GM19023 (cell line): ENCODE data around the gene CCNL1.
"Not testable (repeated sequence)": the region's sequence is repeated elsewhere in the genome, so short reads cannot be mapped to it uniquely, and the experiment has no call there.

Experiments
- ATAC-seq: cut with Tn5 transposase; IDR thresholded peaks from one replicate; pipeline ENCODE4 v1.9.1; 2021; ENCODE audit warnings: mild to moderate bottlenecking, moderate library complexity; ENCODE audit not compliant: unreplicated experiment

CCNL1 gene

GRCh38 chr3:157107037-157107436 is 52.9 kb downstream of the CCNL1 start:
- no peak for ATAC-seq

GRCh38 chr3:157104928-157105652 is 54.9 kb downstream of the CCNL1 start:
- ATAC-seq, result peak; percentile 56

GRCh38 chr3:157104521-157104920 is 55.4 kb downstream of the CCNL1 start:
- no peak for ATAC-seq

GRCh38 chr3:157103860-157104259 is 56.1 kb downstream of the CCNL1 start:
- peak; percentile 23 for ATAC-seq

- peak; percentile 81 for ATAC-seq
These were observed 56.7 kb downstream of the CCNL1 start for GRCh38 chr3:157103280-157103679.

GRCh38 chr3:157102595-157102994 is 57.4 kb downstream of the CCNL1 start:
- ATAC-seq, result not testable (repeated sequence)

- no peak for ATAC-seq
These were observed 57.8 kb downstream of the CCNL1 start for GRCh38 chr3:157102098-157102497.

- ATAC-seq, result no peak
These were observed 58.5 kb downstream of the CCNL1 start for GRCh38 chr3:157101486-157101885.

GRCh38 chr3:157100608-157101396 is 59.1 kb downstream of the CCNL1 start:
- no peak for ATAC-seq

- ATAC-seq, result no peak
These were observed 59.9 kb downstream of the CCNL1 start for GRCh38 chr3:157100096-157100477.

- no peak for ATAC-seq
These were observed 60.4 kb downstream of the CCNL1 start for GRCh38 chr3:157099326-157100095.

- ATAC-seq, result no peak
These were observed 61.1 kb downstream of the CCNL1 start for GRCh38 chr3:157098823-157099185.

GRCh38 chr3:157098121-157098822 is 61.7 kb downstream of the CCNL1 start:
- peak; percentile 43 for ATAC-seq
